Measurements from ENCODE around the gene GUCA1A. TPM values are rescaled to one million over a fixed set of nuclear protein-coding genes. Genes with fewer than 3 reads are reported as not detected.

The GUCA1A gene
- total and polyA plus RNA-seq, 2 of the 4 experiments (the other 2 are of a cell fraction), result 0.18 to 0.32 TPM

GRCh38 chr6:42224222-42225028 lies 51.3 kb downstream of the GUCA1A start:
- Histone ChIP-seq H2BK120ac (ENCODE audit: low read depth, low read length) (peak overlapping the region; percentile 65; the same call in 1 of the 2 replicates), H3K4me1 (ENCODE audit: control insufficient read depth, insufficient read depth, low read length) (peaks cover 15% of the 10 kb centered on the region), H4K20me1 (ENCODE audit: insufficient read depth, low read length) (no peaks in the 10 kb centered on the region), H3K23ac (ENCODE audit: low read depth, low read length) (no peak overlapping the region), H3K9ac (ENCODE audit: low read depth, low read length) (no peak overlapping the region), H4K5ac (ENCODE audit: low read depth, low read length) (peak overlapping the region; percentile 47; the same call in 1 of the 2 replicates), H3K4me3 (ENCODE audit: insufficient read depth, low read depth, low read length) (peak overlapping the region; percentile 27; the same call in 1 of the 2 replicates), H3K4me2 (ENCODE audit: low read depth, low read length) (peak overlapping the region; percentile 96; the same call in 1 of the 2 replicates), H2AK5ac (ENCODE audit: low read depth, low read length) (peak overlapping the region; percentile 38), H2AK9ac (replicated peaks; ENCODE audit: low read depth, low read length, poor library complexity) (peak overlapping the region; percentile 55), H2BK20ac (ENCODE audit: low read depth, low read length) (peak overlapping the region; percentile 54), H3K4ac (ENCODE audit: low read depth, low read length) (peak overlapping the region; percentile 25; the same call in 1 of the 2 replicates), H3K27me3 (ENCODE audit: control insufficient read depth, insufficient read depth, low read length) (no peaks in the 10 kb centered on the region), H3K14ac (replicated peaks; ENCODE audit: low read depth, low read length) (no peak overlapping the region), H3K9me1 (ENCODE audit: insufficient read depth, low read length) (peaks cover 26% of the 10 kb centered on the region), H3K27ac (ENCODE audit: insufficient read depth, low read length) (peak overlapping the region; percentile 13; the same call in 1 of the 2 replicates), H2AFZ (replicated peaks; ENCODE audit: low read length, poor library complexity) (no peak overlapping the region), H4K91ac (ENCODE audit: insufficient read depth, low read depth, low read length) (peak overlapping the region; percentile 21; the same call in 1 of the 2 replicates), H3K18ac (ENCODE audit: low read depth, low read length) (peak overlapping the region; percentile 71; the same call in 1 of the 2 replicates), H4K8ac (ENCODE audit: low read depth in 2 of 2, low read length in 2 of 2) (peak overlapping the region in 1 of 2 experiments; percentile 42; a peak in 2 of 4 replicates), H3K9me3 (ENCODE audit: control insufficient read depth, insufficient read depth, low read length) (no peaks in the 10 kb centered on the region), H3K36me3 (ENCODE audit: control insufficient read depth, insufficient read depth, low read length) (peaks cover 13% of the 10 kb centered on the region), H2BK15ac (ENCODE audit: low read depth, low read length) (no peak overlapping the region), H2BK5ac (ENCODE audit: low read depth, low read length, poor library complexity, severe bottlenecking) (peak overlapping the region; percentile 90), H3K79me1 (ENCODE audit: low read depth in 1 of 2, low read length in 2 of 2) (peaks cover under 1 to 15% of the 10 kb centered on the region in 2 experiments; a peak in 2 of 4 replicates), H3K56ac (ENCODE audit: extremely low read depth, insufficient read depth, low read length) (no peak overlapping the region; the same call in 1 of the 2 replicates)
- DNase-seq, result peak; percentile 97
- no TSS peak for BruUV-seq (replicated peaks)
- ATAC-seq (ENCODE audit: low read depth), result peak; percentile 58
- WGBS, 2 experiments (ENCODE audit: extremely low coverage in 2 of 2, insufficient read length in 1 of 2), result 100% methylated on average over 1 of the region's 12 CpGs; no CpG with 5 or more reads in 1 of the 2 experiments
- in situ Hi-C loops (cut with MboI; ENCODE audit: low sequenced_read_pairs) (no loop called here), intact Hi-C loops (cut with micrococcal nuclease) (loop anchor here (10.0 kb wide), 1 partner anchor 110 kb away; no protein-coding TSS in a partner anchor), dilution Hi-C loops (cut with HindIII; ENCODE audit: low sequenced_read_pairs, unreplicated experiment) (no loop called here)
- POLR2A ChIA-PET (ENCODE audit: unreplicated experiment), result no interaction called here
- CTCF ChIA-PET, result interaction anchor here (0.6 kb wide), 1 partner anchor 8 kb away, joined by 3 read pairs; no protein-coding TSS in a partner anchor
- TF ChIP-seq FOS (IDR thresholded peaks at IDR 0.05; ENCODE audit: low read depth, low read length) (peak; percentile 96), USF2 (IDR thresholded peaks at IDR 0.05; ENCODE audit: low read depth, low read length) (no peak), MAZ (IDR thresholded peaks at IDR 0.05; ENCODE audit: borderline replicate concordance, low read depth, low read length) (no peak), RAD21 (IDR thresholded peaks at IDR 0.05; ENCODE audit: low read length) (no peak), MAFK (IDR thresholded peaks at IDR 0.05; ENCODE audit: low read depth, low read length) (no peak), RCOR1 (IDR thresholded peaks at IDR 0.05; ENCODE audit: insufficient replicate concordance, low read length) (no peak), SMC3 (IDR thresholded peaks at IDR 0.05; ENCODE audit: low read depth, low read length) (no peak), RFX5 (IDR thresholded peaks at IDR 0.05; ENCODE audit: low read depth, low read length) (no peak), CEBPB (IDR thresholded peaks at IDR 0.05; ENCODE audit: low read depth, low read length) (peak; percentile 66), MXI1 (IDR thresholded peaks at IDR 0.05; ENCODE audit: borderline replicate concordance, low read depth, low read length) (no peak)
- TF ChIP-seq, protein P1, sequence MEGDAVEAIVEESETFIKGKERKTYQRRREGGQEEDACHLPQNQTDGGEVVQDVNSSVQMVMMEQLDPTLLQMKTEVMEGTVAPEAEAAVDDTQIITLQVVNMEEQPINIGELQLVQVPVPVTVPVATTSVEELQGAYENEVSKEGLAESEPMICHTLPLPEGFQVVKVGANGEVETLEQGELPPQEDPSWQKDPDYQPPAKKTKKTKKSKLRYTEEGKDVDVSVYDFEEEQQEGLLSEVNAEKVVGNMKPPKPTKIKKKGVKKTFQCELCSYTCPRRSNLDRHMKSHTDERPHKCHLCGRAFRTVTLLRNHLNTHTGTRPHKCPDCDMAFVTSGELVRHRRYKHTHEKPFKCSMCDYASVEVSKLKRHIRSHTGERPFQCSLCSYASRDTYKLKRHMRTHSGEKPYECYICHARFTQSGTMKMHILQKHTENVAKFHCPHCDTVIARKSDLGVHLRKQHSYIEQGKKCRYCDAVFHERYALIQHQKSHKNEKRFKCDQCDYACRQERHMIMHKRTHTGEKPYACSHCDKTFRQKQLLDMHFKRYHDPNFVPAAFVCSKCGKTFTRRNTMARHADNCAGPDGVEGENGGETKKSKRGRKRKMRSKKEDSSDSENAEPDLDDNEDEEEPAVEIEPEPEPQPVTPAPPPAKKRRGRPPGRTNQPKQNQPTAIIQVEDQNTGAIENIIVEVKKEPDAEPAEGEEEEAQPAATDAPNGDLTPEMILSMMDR (conservative IDR thresholded peaks at IDR 0.05; ENCODE audit: low read depth, low read length), result no peak
- TF ChIP-seq, protein P2, sequence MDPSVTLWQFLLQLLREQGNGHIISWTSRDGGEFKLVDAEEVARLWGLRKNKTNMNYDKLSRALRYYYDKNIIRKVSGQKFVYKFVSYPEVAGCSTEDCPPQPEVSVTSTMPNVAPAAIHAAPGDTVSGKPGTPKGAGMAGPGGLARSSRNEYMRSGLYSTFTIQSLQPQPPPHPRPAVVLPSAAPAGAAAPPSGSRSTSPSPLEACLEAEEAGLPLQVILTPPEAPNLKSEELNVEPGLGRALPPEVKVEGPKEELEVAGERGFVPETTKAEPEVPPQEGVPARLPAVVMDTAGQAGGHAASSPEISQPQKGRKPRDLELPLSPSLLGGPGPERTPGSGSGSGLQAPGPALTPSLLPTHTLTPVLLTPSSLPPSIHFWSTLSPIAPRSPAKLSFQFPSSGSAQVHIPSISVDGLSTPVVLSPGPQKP (IDR thresholded peaks at IDR 0.05; ENCODE audit: borderline replicate concordance, low read depth, low read length), result no peak

Measured in IMR-90 (cell line).